ENCODE results near the gene STPG4. TPM values are rescaled to one million over a fixed set of nuclear protein-coding genes. Genes with fewer than 3 reads are reported as not detected.

STPG4 gene
- total and polyA plus RNA-seq, 2 of the 8 experiments (the other 6 are each of a cell fraction or from before 2014, with no cell fraction given) = 0.28 TPM; not detected in 1

- Histone ChIP-seq H3K23me2 (ENCODE audit: low read depth, low read length) (no peaks in the 10 kb centered on the region), H3K27ac (ENCODE audit: low read depth, low read length) (no peak overlapping the region), H2BK12ac (ENCODE audit: low read depth, low read length) (no peak overlapping the region), H4K91ac (replicated peaks; ENCODE audit: insufficient read length, low read length) (no peak overlapping the region), H4K20me1 (replicated peaks in 1 of 2; ENCODE audit: control insufficient read depth in 1 of 2, insufficient read depth in 2 of 2, low read length in 2 of 2) (peaks cover 23 to 27% of the 10 kb centered on the region in 2 experiments), H3K27me3 (replicated peaks in 1 of 4; ENCODE audit: control insufficient read depth in 3 of 4, extremely low read depth in 1 of 4, insufficient read depth in 3 of 4, low read length in 3 of 4) (no peaks in the 10 kb centered on the region), H3K9me3 (ENCODE audit: insufficient read depth in 2 of 2, low read depth in 1 of 2, low read length in 1 of 2) (no peaks in the 10 kb centered on the region), H2AK5ac (ENCODE audit: low read depth, low read length) (no peak overlapping the region), H3K14ac (ENCODE audit: insufficient read length) (no peak overlapping the region), H3K56ac (replicated peaks; ENCODE audit: insufficient read length, low read depth, low read length) (no peak overlapping the region), H2BK20ac (ENCODE audit: low read length) (no peak overlapping the region), H3K36me3 (ENCODE audit: control insufficient read depth in 2 of 4, insufficient read depth in 4 of 4, low read length in 3 of 4) (peaks cover 1 to 68% (median 14%) of the 10 kb centered on the region in 4 experiments; a peak in 6 of 8 replicates), H2BK120ac (replicated peaks; ENCODE audit: low read depth, low read length) (no peak overlapping the region), H3K4me3 (ENCODE audit: extremely low read depth in 1 of 4, insufficient read depth in 2 of 4, low read depth in 3 of 4, low read length in 4 of 4) (no peak overlapping the region), H3K23ac (ENCODE audit: insufficient read length) (no peak overlapping the region), H2AFZ (ENCODE audit: low read length) (no peak overlapping the region), H3K4ac (replicated peaks; ENCODE audit: insufficient read length, low read depth, low read length) (no peak overlapping the region), H3K4me1 (replicated peaks in 1 of 4; ENCODE audit: control insufficient read depth in 3 of 4, insufficient read depth in 4 of 4, low read length in 3 of 4) (peaks cover 0 to 1% (median under 1%) of the 10 kb centered on the region in 4 experiments; a peak in 3 of 7 replicates), H3K18ac (ENCODE audit: extremely low read depth, low read length) (no peak overlapping the region), H3K4me2 (ENCODE audit: insufficient read depth in 1 of 2, low read depth in 2 of 2, low read length in 2 of 2) (no peak overlapping the region), H3K9ac (replicated peaks in 1 of 4; ENCODE audit: extremely low read depth in 1 of 4, low read depth in 3 of 4, low read length in 3 of 4) (no peak overlapping the region), H4K8ac (ENCODE audit: extremely low read depth, insufficient read depth, low read length) (no peak overlapping the region), H4K5ac (ENCODE audit: insufficient read length, low read depth, low read length) (no peak overlapping the region), H2BK5ac (ENCODE audit: low read depth, low read length) (no peak overlapping the region), H3K79me1 (ENCODE audit: low read depth, low read length) (no peaks in the 10 kb centered on the region), H2BK15ac (ENCODE audit: low read length) (no peak overlapping the region), H3K79me2 (ENCODE audit: control insufficient read depth in 1 of 2, insufficient read depth in 2 of 2, low read length in 2 of 2) (peaks cover 21 to 91% of the 10 kb centered on the region in 2 experiments)
- WGBS, 2 experiments (ENCODE audit: extremely low coverage in 1 of 2, insufficient coverage in 1 of 2, insufficient read length in 1 of 2, insufficient replicate concordance in 2 of 2, low coverage in 1 of 2, low lambda C conversion rate in 2 of 2, missing lambda C conversion rate in 1 of 2) = 94% methylated on average over 5 of the region's 5 CpGs; no CpG with 5 or more reads in 1 of the 2 experiments
- FAIRE-seq (no peak), DNase-seq (ENCODE audit: low read depth in 1 of 2, low spot score in 2 of 2) (no peak)
- ChIA-PET CTCF (ENCODE audit: partially characterized antibody) (no interaction called here), POLR2A (ENCODE audit: partially characterized antibody) (no interaction called here)
- no peak for TF ChIP-seq RXRA (IDR thresholded peaks at IDR 0.05; ENCODE audit: insufficient read depth, low read depth, low read length)
- no peak for TF ChIP-seq SIRT6 (IDR thresholded peaks at IDR 0.05; ENCODE audit: low read length)
- TF ChIP-seq BRCA1 (IDR thresholded peaks at IDR 0.05; ENCODE audit: low read depth, low read length) = no peak
- TF ChIP-seq YY1 (IDR thresholded peaks at IDR 0.05; ENCODE audit: low read depth, low read length) = no peak
- no peak for TF ChIP-seq TBP (IDR thresholded peaks at IDR 0.05; ENCODE audit: low read depth, low read length)
These were observed 12.0 kb upstream of the STPG4 start for GRCh38 chr2:47167149-47167548.

Data from H1 (cell line).